Measurements from ENCODE around the gene DCBLD1.

- no peak for TF ChIP-seq CTCF (conservative IDR thresholded peaks at IDR 0.05 in 1 of 2, IDR thresholded peaks at IDR 0.05 in 1 of 2; ENCODE audit: low read depth in 1 of 2, low read length in 2 of 2)
- no peak for TF ChIP-seq EZH2 (IDR thresholded peaks at IDR 0.05; ENCODE audit: low read length, missing control alignments)
Measured at GRCh38 chr6:117546674-117547073, 64.2 kb downstream of the DCBLD1 start.
